Keratinocyte (primary cell): Measurements from ENCODE around the gene DHFR2. TPM values are rescaled to one million over a fixed set of nuclear protein-coding genes. Genes with fewer than 3 reads are reported as not detected.

ENCODE experiments used
- DNase-seq: peaks from one replicate; pipeline ENCODE4 v3.0.0-alpha.2; 2011; ENCODE audit warnings: low read depth, missing footprints, low spot score
- FAIRE-seq: peaks from 2 replicates; lab custom pipeline; 2011; peaks lifted over from hg19 to GRCh38; lab: Jason Lieb, UNC
- H2AFZ ChIP-seq: 2 replicates; pipeline ENCODE4 v1.6.0; 2012; ENCODE audit warnings: low read length, control low read depth, inconsistent platforms; ENCODE audit not compliant: control insufficient read depth
- H3K27ac ChIP-seq: 2 replicates; pipeline ENCODE4 v1.5.1; 2011; ENCODE audit warnings: low read length; ENCODE audit not compliant: control insufficient read depth, insufficient read depth
- H3K27me3 ChIP-seq: 3 replicates; pipeline ENCODE4 v1.6.0; 2011; ENCODE audit warnings: low read length; ENCODE audit not compliant: control insufficient read depth, insufficient read depth; ENCODE audit errors: extremely low read depth
- H3K36me3 ChIP-seq, 2 experiments: 2 replicates in 1 of 2; 3 replicates in 1 of 2; pipeline ENCODE4 v1.5.1; 2011; ENCODE audit warnings: low read length in 2 of 2, mild to moderate bottlenecking in 1 of 2; ENCODE audit not compliant: control insufficient read depth in 2 of 2, insufficient read depth in 2 of 2; ENCODE audit errors: extremely low read depth in 1 of 2
- H3K4me1 ChIP-seq: 3 replicates; pipeline ENCODE4 v1.5.1; 2011; ENCODE audit warnings: low read length; ENCODE audit not compliant: control insufficient read depth, insufficient read depth; ENCODE audit errors: extremely low read depth
- H3K4me2 ChIP-seq: 3 replicates; pipeline ENCODE4 v1.6.0; 2011; ENCODE audit warnings: low read depth, low read length; ENCODE audit not compliant: control insufficient read depth, insufficient read depth; ENCODE audit errors: extremely low read depth
- H3K4me3 ChIP-seq, 3 experiments: fragments of 200-600 bp in 1 of 3; sonication (generic) in 1 of 3; 2 replicates in 2 of 3; 3 replicates in 1 of 3; pipeline ENCODE4 v1.5.1; 2011 to 2016; ENCODE audit warnings: low read length in 3 of 3, mild to moderate bottlenecking in 3 of 3, control low read depth in 2 of 3, inconsistent platforms in 1 of 3, low read depth in 1 of 3, mixed read lengths in 1 of 3, mixed run types in 1 of 3, moderate library complexity in 1 of 3; ENCODE audit not compliant: control insufficient read depth in 2 of 3, insufficient read depth in 2 of 3; ENCODE audit errors: extremely low read depth in 1 of 3
- H3K79me2 ChIP-seq: 2 replicates; pipeline ENCODE4 v1.6.0; 2012; ENCODE audit warnings: low read length; ENCODE audit not compliant: control insufficient read depth, insufficient read depth
- H3K9ac ChIP-seq: 3 replicates; pipeline ENCODE4 v1.6.0; 2011; ENCODE audit warnings: low read length; ENCODE audit not compliant: control insufficient read depth, insufficient read depth; ENCODE audit errors: extremely low read depth
- H3K9me1 ChIP-seq: 3 replicates; pipeline ENCODE4 v1.6.0; 2011; ENCODE audit warnings: low read length; ENCODE audit not compliant: control insufficient read depth, insufficient read depth; ENCODE audit errors: extremely low read depth
- H3K9me3 ChIP-seq: 2 replicates; pipeline ENCODE4 v1.5.1; 2012; ENCODE audit warnings: low read depth, low read length; ENCODE audit not compliant: control insufficient read depth
- H4K20me1 ChIP-seq: 3 replicates; pipeline ENCODE4 v1.6.0; 2011; ENCODE audit warnings: low read length; ENCODE audit not compliant: control insufficient read depth, insufficient read depth; ENCODE audit errors: extremely low read depth
- CTCF ChIP-seq, 3 experiments: IDR thresholded peaks in 1 of 3; conservative IDR thresholded peaks in 1 of 3; optimal IDR thresholded peaks in 1 of 3; 2 replicates in 2 of 3; 3 replicates in 1 of 3; pipeline versions ENCODE3 to v1.5.1; 2011; ENCODE audit warnings: low read length in 3 of 3, mild to moderate bottlenecking in 3 of 3, moderate library complexity in 2 of 3, control low read depth in 1 of 3, inconsistent platforms in 1 of 3; ENCODE audit not compliant: insufficient read depth in 2 of 3; ENCODE audit errors: extremely low read depth in 1 of 3
- EZH2 ChIP-seq: IDR thresholded peaks from one replicate; pipeline ENCODE4 v1.6.1; 2012; ENCODE audit warnings: inconsistent platforms, mild to moderate bottlenecking, low read length, moderate library complexity
- dilution Hi-C: fragments of 300-500 bp; cut with MboI; formaldehyde crosslinking; loops from one replicate; pipeline ENCODE4 v1.7.0; 2020; ENCODE audit warnings: low sequenced_read_pairs; ENCODE audit not compliant: extremely low pct_ligation_motif_present
- polyA plus RNA-seq, 5 experiments: library from polyadenylated mRNA; depleted of rRNA in 3 of 5; stranded (reverse) in 3 of 5; stranded (forward) in 1 of 5; unstranded in 1 of 5; fragments of >200 nt; gene quantifications; 1 replicate in 1 of 5; 2 replicates in 3 of 5; 3 replicates in 1 of 5; pipeline versions ENCODE4 v1.2.1 to v1.2.3, GENCODE V29; 2011 to 2012; ENCODE audit warnings: missing spikeins in 2 of 5, low read depth in 1 of 5, low replicate concordance in 1 of 5

The DHFR2 gene
- polyA plus RNA-seq, 1 donor (not counting 4 experiments of a cell fraction or from before 2014, with no cell fraction given) = 3.6 TPM

GRCh38 chr3:94099311-94099710, 36.6 kb upstream of the DHFR2 start:
- no peak for FAIRE-seq
- Histone ChIP-seq H3K27ac (no peak overlapping the region), H3K9me1 (no peaks in the 10 kb centered on the region), H4K20me1 (no peaks in the 10 kb centered on the region), H3K36me3 (peaks cover 0 to 5% of the 10 kb centered on the region in 2 experiments), H3K4me2 (no peak overlapping the region), H3K9ac (no peak overlapping the region), H3K4me3 (no peak overlapping the region), H2AFZ (no peak overlapping the region), H3K4me1 (no peaks in the 10 kb centered on the region), H3K9me3 (no peaks in the 10 kb centered on the region), H3K79me2 (no peaks in the 10 kb centered on the region), H3K27me3 (no peaks in the 10 kb centered on the region)
- dilution Hi-C loops = no loop called here
- DNase-seq = no peak
- TF ChIP-seq CTCF (optimal IDR thresholded peaks at IDR 0.05 in 1 of 3, IDR thresholded peaks at IDR 0.05 in 1 of 3, conservative IDR thresholded peaks at IDR 0.05 in 1 of 3; ENCODE audit: extremely low read depth in 1 of 3, insufficient read depth in 2 of 3, low read length in 3 of 3) = no peak
- no peak for TF ChIP-seq EZH2

DNA sequence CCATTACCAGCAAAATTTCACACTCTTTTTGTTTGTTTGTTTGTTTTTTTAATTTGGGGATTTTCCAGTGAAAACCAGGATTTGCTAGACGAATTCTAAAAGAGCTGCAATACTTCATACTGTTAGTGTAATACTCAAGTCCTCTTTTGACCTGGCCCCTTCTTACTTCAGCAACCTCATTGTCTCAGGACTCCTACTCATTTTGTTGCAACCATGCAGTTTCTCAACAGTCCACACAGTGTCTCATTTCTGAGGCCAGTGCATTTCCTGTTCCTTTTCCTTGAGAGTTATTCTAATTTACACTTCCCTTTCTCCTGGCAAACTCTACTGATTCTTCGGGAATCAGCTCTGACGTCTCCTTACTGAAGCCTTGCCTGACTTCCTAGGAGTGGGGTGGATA, 35.7 kb upstream of the DHFR2 start:
- DNase-seq (no peak), FAIRE-seq (no peak)
- no peaks in the 10 kb centered on the region for H3K9me3 ChIP-seq
- no peaks in the 10 kb centered on the region for H4K20me1 ChIP-seq
- no peak overlapping the region for H2AFZ ChIP-seq
- H3K79me2 ChIP-seq = no peaks in the 10 kb centered on the region
- peaks cover 0 to 5% of the 10 kb centered on the region in 2 experiments for H3K36me3 ChIP-seq
- H3K4me2 ChIP-seq = no peak overlapping the region
- no peaks in the 10 kb centered on the region for H3K27me3 ChIP-seq
- no peaks in the 10 kb centered on the region for H3K9me1 ChIP-seq
- no peak overlapping the region for H3K9ac ChIP-seq
- dilution Hi-C loops = no loop called here
- no peak for TF ChIP-seq EZH2
- no peak for TF ChIP-seq CTCF (optimal IDR thresholded peaks at IDR 0.05 in 1 of 3, IDR thresholded peaks at IDR 0.05 in 1 of 3, conservative IDR thresholded peaks at IDR 0.05 in 1 of 3; ENCODE audit: extremely low read depth in 1 of 3, insufficient read depth in 2 of 3, low read length in 3 of 3)
- no peak overlapping the region for H3K4me3 ChIP-seq
- no peaks in the 10 kb centered on the region for H3K4me1 ChIP-seq
- no peak overlapping the region for H3K27ac ChIP-seq
